Iris pigment epithelial cell (primary cell): Measurements from ENCODE around the gene ALPI.
A peak's percentile ranks its signal among the peaks of the same experiment; 100 is the strongest.
"Not testable (repeated sequence)": the region's sequence is repeated elsewhere in the genome, so short reads cannot be mapped to it uniquely, and the experiment has no call there.

Experiments
- DNase-seq: peaks from one replicate; pipeline ENCODE4 v3.0.0-alpha.2; 2011; ENCODE audit warnings: low read depth

ALPI gene

DNA sequence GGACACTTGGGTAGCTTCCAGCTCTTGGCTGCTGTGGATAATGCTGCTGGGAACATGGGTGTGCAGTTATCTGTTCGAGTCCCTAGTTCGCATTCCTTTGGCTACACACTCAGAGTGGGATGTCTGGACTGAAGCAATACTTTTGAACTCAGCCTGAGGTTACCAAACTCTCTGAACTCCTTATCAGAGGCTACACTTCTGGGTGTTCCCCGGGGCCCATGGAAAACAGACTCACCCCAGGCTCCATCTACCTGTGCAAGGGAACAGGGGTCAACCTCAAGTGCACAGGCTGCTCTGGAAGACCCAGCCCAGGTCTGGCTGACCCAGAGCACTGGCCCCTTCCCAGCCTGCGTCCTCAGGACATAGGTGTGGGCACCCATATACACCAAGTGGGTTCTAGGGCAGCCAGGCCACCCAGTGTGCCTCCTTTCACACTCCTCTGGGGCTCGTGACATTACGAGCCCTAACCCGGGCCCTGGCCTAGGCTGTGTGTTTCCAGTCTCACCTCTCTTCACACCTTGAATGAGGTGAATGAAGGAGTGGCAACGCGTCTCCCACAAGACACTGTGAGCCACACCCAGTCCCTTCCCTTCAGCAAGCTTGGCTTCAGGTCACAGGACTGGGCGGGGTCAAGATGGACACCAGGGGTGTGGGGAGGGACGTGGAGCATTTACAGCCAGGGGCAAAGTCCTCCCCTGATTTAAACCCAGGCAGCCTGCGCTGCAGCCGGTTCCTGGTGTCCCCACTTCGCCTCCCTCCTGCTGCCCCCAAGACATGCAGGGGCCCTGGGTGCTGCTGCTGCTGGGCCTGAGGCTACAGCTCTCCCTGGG, at the start of gene ALPI:
Gene ALPI, plus strand, starts transcription at position 728 of the 830 bp plus-strand sequence. Its CDS starts 47 bp downstream, at position 775.
- DNase-seq, result peak; percentile 13

DNA sequence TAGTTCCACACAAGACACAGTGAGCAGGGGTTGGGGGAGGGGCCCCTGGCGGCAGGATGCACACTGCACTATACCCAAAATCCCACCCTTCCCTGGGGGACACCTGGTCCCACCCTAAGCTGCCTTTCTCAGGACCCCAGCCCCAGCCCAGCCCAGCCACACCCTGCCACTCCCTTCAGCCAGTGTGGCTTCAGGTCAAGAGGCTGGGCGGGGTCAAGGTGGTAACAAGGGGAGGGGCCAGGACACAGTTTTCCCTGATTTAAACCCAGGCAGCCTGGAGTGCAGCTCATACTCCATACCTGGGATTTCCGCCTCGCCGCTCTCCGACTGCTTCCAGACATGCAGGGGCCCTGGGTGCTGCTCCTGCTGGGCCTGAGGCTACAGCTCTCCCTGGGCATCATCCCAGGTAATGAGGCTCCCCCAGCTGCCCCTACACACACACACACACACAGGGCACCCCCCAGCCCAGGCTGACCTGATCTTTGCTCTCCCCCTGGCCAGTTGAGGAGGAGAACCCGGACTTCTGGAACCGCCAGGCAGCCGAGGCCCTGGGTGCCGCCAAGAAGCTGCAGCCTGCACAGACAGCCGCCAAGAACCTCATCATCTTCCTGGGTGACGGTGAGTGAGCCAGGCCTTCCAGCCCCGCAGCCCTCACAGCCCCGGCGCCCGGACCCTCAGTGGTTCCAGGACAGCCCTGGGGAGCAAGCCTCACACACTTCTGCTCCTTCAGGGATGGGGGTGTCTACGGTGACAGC, 49.2 kb upstream of the ALPI start, which contains the start of gene ALPG:
Gene ALPG, plus strand, starts transcription at position 289 of the 755 bp plus-strand sequence. Its CDS starts 51 bp downstream, at position 340.
- no peak for DNase-seq

DNA sequence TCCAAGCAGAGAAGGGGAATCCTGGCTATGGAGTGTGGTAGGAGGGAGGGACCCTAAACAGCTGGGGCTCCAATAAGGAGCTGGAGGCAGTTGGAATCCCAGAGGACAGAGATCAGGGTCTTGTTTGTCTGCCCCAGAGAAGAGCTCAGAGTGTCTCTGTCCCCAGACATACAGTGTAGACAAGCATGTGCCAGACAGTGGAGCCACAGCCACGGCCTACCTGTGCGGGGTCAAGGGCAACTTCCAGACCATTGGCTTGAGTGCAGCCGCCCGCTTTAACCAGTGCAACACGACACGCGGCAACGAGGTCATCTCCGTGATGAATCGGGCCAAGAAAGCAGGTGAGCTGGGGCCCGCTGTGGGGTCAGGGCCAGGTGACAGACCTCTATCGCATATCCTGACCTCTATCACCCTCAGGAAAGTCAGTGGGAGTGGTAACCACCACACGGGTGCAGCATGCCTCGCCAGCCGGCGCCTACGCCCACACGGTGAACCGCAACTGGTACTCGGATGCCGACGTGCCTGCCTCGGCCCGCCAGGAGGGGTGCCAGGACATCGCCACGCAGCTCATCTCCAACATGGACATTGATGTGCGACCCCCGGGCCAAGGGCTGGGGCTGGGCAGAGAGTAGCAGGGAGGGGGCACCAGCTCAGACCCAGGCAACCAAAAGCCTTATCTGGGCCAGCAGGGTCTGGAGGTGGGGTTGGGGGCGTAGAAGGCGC, 48.4 kb upstream of the ALPI start:
- not testable (repeated sequence) for DNase-seq

DNA sequence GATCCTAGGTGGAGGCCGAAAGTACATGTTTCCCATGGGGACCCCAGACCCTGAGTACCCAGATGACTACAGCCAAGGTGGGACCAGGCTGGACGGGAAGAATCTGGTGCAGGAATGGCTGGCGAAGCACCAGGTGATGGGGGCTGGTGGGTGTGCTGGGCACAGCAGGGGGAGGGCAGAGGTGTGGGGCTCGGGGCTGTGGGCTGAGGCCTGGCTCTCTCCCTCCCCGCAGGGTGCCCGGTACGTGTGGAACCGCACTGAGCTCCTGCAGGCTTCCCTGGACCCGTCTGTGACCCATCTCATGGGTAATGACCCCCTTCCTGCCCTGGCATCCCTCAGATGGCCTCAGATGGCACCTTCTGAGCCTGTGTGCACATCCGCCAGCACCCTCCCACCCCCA, 47.7 kb upstream of the ALPI start:
- not testable (repeated sequence) for DNase-seq

GRCh38 chr2:232409617-232410016, 46.3 kb upstream of the ALPI start:
- DNase-seq, result not testable (repeated sequence)

DNA sequence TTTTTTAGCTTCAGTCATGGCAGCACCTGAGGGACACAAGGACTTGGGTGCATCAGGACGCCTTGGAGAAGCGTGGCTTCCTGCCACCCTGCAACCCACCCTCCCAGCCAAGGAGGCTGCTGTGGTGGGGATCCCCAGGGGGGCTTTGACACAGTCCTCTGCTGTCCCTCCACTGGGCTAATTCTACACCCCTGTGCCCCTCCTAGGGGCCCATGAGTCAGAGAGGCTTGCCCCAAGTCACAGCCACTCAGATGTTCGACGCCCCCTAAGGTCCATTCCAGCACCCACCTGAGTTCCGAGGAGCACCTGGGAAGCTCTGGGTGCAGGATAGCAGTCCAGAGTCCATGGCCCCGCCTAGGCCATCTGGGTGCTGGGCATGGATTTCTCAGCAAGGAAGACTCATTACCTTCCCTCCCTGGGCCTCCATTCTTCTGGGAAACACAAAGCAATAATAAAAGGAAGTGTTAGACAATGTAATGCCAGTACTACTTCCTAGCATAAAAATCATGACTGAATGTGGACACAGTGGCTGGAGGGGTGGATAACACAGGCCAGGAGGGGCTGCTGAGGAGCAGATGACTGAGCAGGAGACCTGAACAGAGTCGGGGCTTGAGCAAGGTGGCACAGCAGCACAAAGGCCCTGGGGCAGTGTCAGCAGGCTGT, 45.6 kb upstream of the ALPI start:
- no peak for DNase-seq

GRCh38 chr2:232411901-232412629, 43.9 kb upstream of the ALPI start:
- no peak for DNase-seq

DNA sequence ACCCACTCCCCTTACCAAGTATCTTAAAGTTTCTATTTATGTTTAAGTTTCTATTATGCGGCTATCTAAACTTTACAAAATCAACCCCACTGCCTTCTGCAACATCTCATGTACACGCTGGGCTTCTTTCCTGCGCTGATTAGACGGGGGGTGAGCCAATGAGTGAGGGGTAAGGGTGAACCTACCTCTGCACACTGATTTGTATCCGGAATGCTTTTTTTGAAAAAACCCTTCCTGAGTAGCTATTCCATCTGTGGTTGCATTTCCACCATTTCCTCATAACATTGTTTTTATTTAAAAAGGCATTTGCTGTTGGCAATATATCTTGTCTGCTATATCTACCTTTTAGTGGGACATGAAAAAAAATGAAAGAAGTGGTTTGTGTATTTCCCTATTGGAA, 43.0 kb upstream of the ALPI start:
- DNase-seq, result no peak

GRCh38 chr2:232415138-232415690, 40.7 kb upstream of the ALPI start:
- no peak for DNase-seq

DNA sequence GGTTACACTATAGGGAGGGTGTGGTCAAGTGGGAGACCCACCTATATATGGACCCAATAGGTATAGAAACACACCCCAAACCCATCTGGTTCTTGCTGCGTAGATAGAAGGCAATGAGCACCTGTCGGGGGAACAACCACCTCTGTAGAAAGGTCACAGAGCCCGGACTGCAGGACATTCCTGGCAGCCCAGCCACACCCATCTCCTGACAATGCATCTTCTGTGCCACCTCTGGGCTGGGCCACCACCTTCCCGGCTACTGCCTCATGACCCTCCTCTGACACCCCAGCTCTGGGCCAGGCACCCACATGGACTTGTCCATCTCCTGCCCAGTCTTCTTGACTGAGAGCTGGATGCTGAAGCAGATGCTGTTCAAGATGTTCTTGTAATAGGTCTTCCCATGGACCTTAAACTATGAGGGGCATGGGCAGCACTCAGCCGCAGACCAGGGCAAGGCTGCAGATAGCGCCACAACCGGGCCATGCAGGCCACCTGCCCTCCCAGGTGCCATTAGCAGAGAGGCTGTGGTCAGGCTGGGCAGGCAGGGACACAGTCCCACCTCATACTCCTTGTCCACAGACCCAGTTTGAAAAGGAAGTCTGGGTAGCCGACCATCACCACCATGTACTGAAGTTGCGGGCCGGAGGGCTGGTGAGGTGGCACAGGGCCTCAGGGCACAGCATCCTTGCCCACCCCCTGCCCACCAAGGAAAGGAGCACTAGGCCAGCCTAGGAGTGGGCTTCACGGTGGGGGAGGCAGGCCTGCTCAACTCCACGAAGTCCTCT, 40.0 kb upstream of the ALPI start:
- no peak for DNase-seq

- no peak for DNase-seq
Measured at GRCh38 chr2:232416521-232417470, 39.2 kb upstream of the ALPI start.

- no peak for DNase-seq
Measured at GRCh38 chr2:232417489-232417888, 38.5 kb upstream of the ALPI start.

- no peak for DNase-seq
Measured at GRCh38 chr2:232418056-232418455, 37.9 kb upstream of the ALPI start.

- peak; percentile 38 for DNase-seq
Measured at GRCh38 chr2:232418466-232419244, 37.3 kb upstream of the ALPI start.

DNA sequence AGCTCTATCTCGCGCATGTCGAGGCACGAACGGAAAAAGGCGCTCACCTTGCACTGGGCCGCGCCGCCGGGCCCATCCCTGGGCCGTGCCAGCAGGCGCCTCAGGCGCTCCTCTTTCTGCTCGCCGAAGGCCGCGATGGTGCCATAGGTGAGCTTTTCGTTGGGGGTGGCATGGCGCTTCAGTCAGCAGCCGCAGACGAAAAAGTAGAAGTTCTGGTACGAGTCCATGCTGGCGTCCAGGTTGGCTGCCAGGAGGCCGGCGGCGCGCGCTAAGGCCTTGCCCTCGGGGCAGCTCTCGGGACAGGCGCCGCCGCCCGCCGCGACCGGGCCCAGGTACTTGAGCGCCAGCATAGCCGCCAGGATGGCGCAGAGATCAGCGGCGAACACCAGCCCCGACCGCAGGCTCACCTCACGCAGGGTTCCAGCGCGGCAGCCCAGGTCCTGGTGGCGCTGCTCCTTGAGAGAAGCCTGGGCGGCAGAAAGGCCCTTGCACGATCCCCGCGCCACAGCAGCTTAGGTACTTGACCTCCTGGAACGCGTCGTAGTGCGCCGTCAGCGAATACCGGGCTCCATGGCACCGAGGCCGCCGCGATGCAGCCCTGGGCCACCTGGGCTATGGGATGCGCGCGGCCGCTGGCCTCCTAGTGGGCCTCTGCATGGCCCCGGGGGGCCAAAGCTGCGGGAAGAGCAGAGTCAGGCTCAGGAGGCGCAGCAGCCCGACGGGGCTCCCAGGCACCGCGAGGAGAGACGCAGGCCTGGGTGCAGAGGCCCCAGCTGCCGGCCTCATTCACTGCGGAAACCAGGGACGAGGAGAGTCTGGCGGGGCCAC, 36.5 kb upstream of the ALPI start:
- no peak for DNase-seq

DNA sequence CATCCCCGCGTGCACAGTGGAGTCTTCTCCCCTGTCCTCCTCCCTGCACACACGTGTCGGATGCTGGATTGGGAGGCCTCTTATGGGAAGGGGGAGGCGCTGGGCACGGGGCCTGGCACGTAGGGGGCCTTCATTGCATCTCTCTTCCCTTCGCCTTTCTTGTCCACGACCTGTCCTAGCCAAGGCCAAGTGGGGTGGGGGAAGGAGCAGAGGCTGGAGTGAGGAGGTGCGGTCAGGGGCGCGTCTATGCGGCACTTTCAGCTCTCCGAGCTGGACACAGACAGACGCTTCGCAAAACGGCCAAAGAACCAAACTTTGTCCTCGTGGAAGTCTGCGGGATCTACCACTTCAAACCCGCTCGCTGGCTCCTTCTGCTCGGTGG, 35.9 kb upstream of the ALPI start:
- no peak for DNase-seq
